Peyer's patch (tissue), 4 donors: ENCODE results near the gene KIF2A. TPM values are rescaled to one million over a fixed set of nuclear protein-coding genes. Genes with fewer than 3 reads are reported as not detected.

Experiments
- DNase-seq, 3 donors: peaks; one replicate each; pipeline ENCODE4 v3.0.0-alpha.2; 2017 to 2019
- H3K27ac ChIP-seq, 4 donors: fragments of 200-600 bp; sonication (generic); one replicate each; pipeline ENCODE4 v1.5.1; 2016 to 2019
- H3K27me3 ChIP-seq, 2 donors: fragments of 200-600 bp; sonication (generic); one replicate each; pipeline ENCODE4 v1.5.1; 2019
- H3K36me3 ChIP-seq, 3 donors: fragments of 200-600 bp; sonication (generic); one replicate each; pipeline ENCODE4 v1.5.1; 2016 to 2019
- H3K4me1 ChIP-seq, 4 donors: fragments of 200-600 bp; sonication (generic); one replicate each; pipeline ENCODE4 v1.5.1; 2016 to 2019
- H3K4me3 ChIP-seq, 4 donors: fragments of 200-600 bp; sonication (generic); 1 replicate in 3 of 4; 2 replicates in 1 of 4; pipeline ENCODE4 v1.5.1; 2016 to 2019; ENCODE audit warnings: mild to moderate bottlenecking in 1 of 4
- H3K9me3 ChIP-seq, 4 donors: fragments of 200-600 bp; sonication (generic); one replicate each; pipeline ENCODE4 v1.5.1; 2016 to 2019; ENCODE audit warnings: mild to moderate bottlenecking in 1 of 4
- POLR2A ChIP-seq, 2 donors: fragments of 450-650 bp; IDR thresholded peaks; one replicate each; pipeline ENCODE4 v1.5.1; 2017; ENCODE audit warnings: antibody characterized with exemption in 2 of 2, mild to moderate bottlenecking in 2 of 2, moderate library complexity in 2 of 2
- total RNA-seq, 4 donors: library from RNA; depleted of rRNA; stranded (reverse); fragments of >200 nt; gene quantifications; one replicate each; pipeline ENCODE4 v1.1.0, GENCODE V29; 2016
- TF ChIP-seq, protein P1 (sequence below), 6 experiments: fragments of 450-650 bp in 4 of 6; fragments of 200-600 bp in 2 of 6; sonication (generic) in 1 of 6; IDR thresholded peaks; one replicate each; pipeline ENCODE4 v1.5.1; 2017 to 2019; ENCODE audit warnings: antibody characterized with exemption in 6 of 6, mild to moderate bottlenecking in 3 of 6, moderate library complexity in 1 of 6

The KIF2A gene
- total RNA-seq, 4 donors from 2014 or later = 38.3 to 71.8 (median 41.6) TPM

DNA sequence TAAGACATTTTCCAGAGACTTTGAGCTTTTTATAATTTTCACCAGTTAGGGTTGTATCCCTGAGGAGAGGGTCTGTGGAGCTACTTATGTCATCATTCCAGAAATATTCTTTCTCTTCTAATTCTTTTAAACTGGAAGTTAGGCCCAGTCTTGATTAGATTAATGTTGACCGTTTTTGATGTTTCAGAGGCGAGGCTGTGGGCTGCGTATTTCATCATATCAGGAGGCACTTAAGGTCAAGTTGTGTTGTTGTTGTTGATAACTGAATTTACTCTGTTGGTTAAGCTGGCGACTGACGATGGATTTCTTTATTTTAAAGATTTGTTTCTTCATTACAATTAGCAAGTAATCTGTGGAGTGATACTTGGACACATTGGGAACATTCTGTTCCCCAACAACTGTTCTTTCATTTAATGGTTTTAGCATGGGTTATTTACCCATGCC lies 126.6 kb downstream of the KIF2A start:
- no peak for DNase-seq
- no peak for TF ChIP-seq POLR2A (IDR thresholded peaks at IDR 0.05)
- TF ChIP-seq, protein P1, sequence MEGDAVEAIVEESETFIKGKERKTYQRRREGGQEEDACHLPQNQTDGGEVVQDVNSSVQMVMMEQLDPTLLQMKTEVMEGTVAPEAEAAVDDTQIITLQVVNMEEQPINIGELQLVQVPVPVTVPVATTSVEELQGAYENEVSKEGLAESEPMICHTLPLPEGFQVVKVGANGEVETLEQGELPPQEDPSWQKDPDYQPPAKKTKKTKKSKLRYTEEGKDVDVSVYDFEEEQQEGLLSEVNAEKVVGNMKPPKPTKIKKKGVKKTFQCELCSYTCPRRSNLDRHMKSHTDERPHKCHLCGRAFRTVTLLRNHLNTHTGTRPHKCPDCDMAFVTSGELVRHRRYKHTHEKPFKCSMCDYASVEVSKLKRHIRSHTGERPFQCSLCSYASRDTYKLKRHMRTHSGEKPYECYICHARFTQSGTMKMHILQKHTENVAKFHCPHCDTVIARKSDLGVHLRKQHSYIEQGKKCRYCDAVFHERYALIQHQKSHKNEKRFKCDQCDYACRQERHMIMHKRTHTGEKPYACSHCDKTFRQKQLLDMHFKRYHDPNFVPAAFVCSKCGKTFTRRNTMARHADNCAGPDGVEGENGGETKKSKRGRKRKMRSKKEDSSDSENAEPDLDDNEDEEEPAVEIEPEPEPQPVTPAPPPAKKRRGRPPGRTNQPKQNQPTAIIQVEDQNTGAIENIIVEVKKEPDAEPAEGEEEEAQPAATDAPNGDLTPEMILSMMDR (IDR thresholded peaks at IDR 0.05) = no peak

More for the DNA sequence above, 126.6 kb downstream of the KIF2A start:
- no peak overlapping the region for H3K27ac ChIP-seq
- H3K36me3 ChIP-seq = no peaks in the 10 kb centered on the region
- H3K9me3 ChIP-seq = no peaks in the 10 kb centered on the region
- no peak overlapping the region for H3K4me3 ChIP-seq
- H3K27me3 ChIP-seq = no peaks in the 10 kb centered on the region
- H3K4me1 ChIP-seq = peaks cover 0 to 5% (median 0%) of the 10 kb centered on the region in 4 donors

Other genes starting within 250 kb of the KIF2A start
- gene DIMT1, start 97.7 kb downstream of the KIF2A start, total RNA-seq = 10 to 100 TPM in 1 of 4 donors, 1 to 10 TPM in 3; 2.1 to 11.6 (median 5.8) TPM
- gene IPO11, start 106.6 kb downstream of the KIF2A start, total RNA-seq = 10 to 100 TPM in 3 of 4 donors, 1 to 10 TPM in 1; 5.6 to 27.2 (median 13.1) TPM